Stimulated activated naive B cell treated with anti-CD40 and anti-IgM and Interleukin-4, amounts not matched to agents 10 μg/mL and 1 μg/mL and 100 μg/mL, for 72 hours (primary cell): ENCODE measurements around the gene LPIN3.
"Not testable (repeated sequence)": the region's sequence is repeated elsewhere in the genome, so short reads cannot be mapped to it uniquely, and the experiment has no call there.

Experiments used
- ATAC-seq, 2 donors: fragments of 150-1000 bp; cut with Tn5 transposase; replicated peaks; 2 replicates each; pipeline ENCODE4 v1.10.0; 2021; ENCODE audit warnings: moderate library complexity in 1 of 2
- DNase-seq: peaks from one replicate; pipeline ENCODE4 v3.0.0; 2021
- H3K27ac Mint-ChIP-seq: one replicate; pipeline ENCODE4 v1.8.0; 2022; ENCODE audit warnings: mild to moderate bottlenecking, mixed read lengths
- H3K27me3 Mint-ChIP-seq, 2 donors: one replicate each; pipeline ENCODE4 v1.8.0; 2022; ENCODE audit warnings: mixed read lengths in 2 of 2
- H3K36me3 Mint-ChIP-seq, 2 donors: one replicate each; pipeline ENCODE4 v1.8.0; 2022; ENCODE audit warnings: mixed read lengths in 2 of 2, mild to moderate bottlenecking in 1 of 2
- H3K4me1 Mint-ChIP-seq, 2 donors: one replicate each; pipeline ENCODE4 v1.8.0; 2022; ENCODE audit warnings: mixed read lengths in 2 of 2, mild to moderate bottlenecking in 1 of 2
- H3K4me3 Mint-ChIP-seq, 2 donors: one replicate each; pipeline ENCODE4 v1.8.0; 2022; ENCODE audit warnings: mild to moderate bottlenecking in 2 of 2, mixed read lengths in 2 of 2, moderate library complexity in 1 of 2
- H3K9me3 Mint-ChIP-seq, 2 donors: one replicate each; pipeline ENCODE4 v1.8.0; 2022; ENCODE audit warnings: mixed read lengths in 2 of 2, mild to moderate bottlenecking in 1 of 2

LPIN3 gene

GRCh38 chr20:41340327-41341055, at the start of gene LPIN3:
Gene LPIN3 (plus strand): TSS chr20:41340821. CDS start chr20:41345804, 4,983 bp downstream.
- Mint-ChIP-seq H3K4me1 (peaks cover 10 to 12% of the 10 kb centered on the region in 2 donors), H3K27ac (no peak within 1 kb of the TSS), H3K9me3 (no peaks in the 10 kb centered on the region), H3K4me3 (peak within 1 kb of the TSS; percentile 84 to 85), H3K27me3 (peaks cover 12 to 29% of the 10 kb centered on the region in 2 donors), H3K36me3 (no peaks in the 10 kb centered on the region)
- peak; percentile 18 for DNase-seq
- ATAC-seq, result peak; percentile 75 to 77

GRCh38 chr20:41293269-41294037, 47.2 kb upstream of the LPIN3 start:
- Mint-ChIP-seq H3K4me1 (peaks cover 14 to 21% of the 10 kb centered on the region in 2 donors), H3K9me3 (no peaks in the 10 kb centered on the region), H3K36me3 (peaks cover 5 to 6% of the 10 kb centered on the region in 2 donors), H3K4me3 (no peak overlapping the region), H3K27me3 (no peaks in the 10 kb centered on the region), H3K27ac (no peak overlapping the region)
- no peak for ATAC-seq
- no peak for DNase-seq

GRCh38 chr20:41299899-41300298, 40.7 kb upstream of the LPIN3 start:
- DNase-seq (no peak), ATAC-seq (no peak)
- no peaks in the 10 kb centered on the region for H3K27me3 Mint-ChIP-seq
- no peaks in the 10 kb centered on the region for H3K9me3 Mint-ChIP-seq
- peaks cover 12 to 21% of the 10 kb centered on the region in 2 donors for H3K4me1 Mint-ChIP-seq
- H3K4me3 Mint-ChIP-seq, result no peak overlapping the region
- peaks cover 5 to 8% of the 10 kb centered on the region in 2 donors for H3K36me3 Mint-ChIP-seq
- no peak overlapping the region for H3K27ac Mint-ChIP-seq

- Mint-ChIP-seq H3K4me1 (peaks cover 12 to 21% of the 10 kb centered on the region in 2 donors), H3K36me3 (peaks cover 5 to 9% of the 10 kb centered on the region in 2 donors), H3K4me3 (no peak overlapping the region), H3K9me3 (no peaks in the 10 kb centered on the region), H3K27me3 (no peaks in the 10 kb centered on the region), H3K27ac (no peak overlapping the region)
- no peak for DNase-seq
- no peak for ATAC-seq
Observed at GRCh38 chr20:41300383-41300782, 40.2 kb upstream of the LPIN3 start.

GRCh38 chr20:41300886-41301285, 39.7 kb upstream of the LPIN3 start:
- Mint-ChIP-seq H3K27me3 (no peaks in the 10 kb centered on the region), H3K9me3 (no peaks in the 10 kb centered on the region), H3K27ac (no peak overlapping the region), H3K36me3 (peaks cover 5 to 9% of the 10 kb centered on the region in 2 donors), H3K4me3 (no peak overlapping the region), H3K4me1 (peaks cover 12 to 21% of the 10 kb centered on the region in 2 donors)
- no peak for DNase-seq
- peak in 1 of 2 donors; percentile 35 for ATAC-seq

- no peak for DNase-seq
- Mint-ChIP-seq H3K36me3 (peaks cover 7 to 8% of the 10 kb centered on the region in 2 donors), H3K4me3 (no peak overlapping the region), H3K27ac (no peak overlapping the region), H3K4me1 (peaks cover 25 to 26% of the 10 kb centered on the region in 2 donors), H3K9me3 (peaks cover 0 to 2% of the 10 kb centered on the region in 2 donors), H3K27me3 (no peaks in the 10 kb centered on the region)
- peak; percentile 45 to 51 for ATAC-seq
Observed at GRCh38 chr20:41304002-41304401, 36.6 kb upstream of the LPIN3 start.

- ATAC-seq (no peak), DNase-seq (no peak)
- Mint-ChIP-seq H3K9me3 (peaks cover 0 to 2% of the 10 kb centered on the region in 2 donors), H3K4me1 (peaks cover 29 to 31% of the 10 kb centered on the region in 2 donors), H3K27me3 (no peaks in the 10 kb centered on the region), H3K36me3 (peaks cover 8 to 9% of the 10 kb centered on the region in 2 donors), H3K4me3 (no peak overlapping the region), H3K27ac (peak overlapping the region; percentile 63)
Observed at GRCh38 chr20:41304424-41305079, 36.1 kb upstream of the LPIN3 start.

GRCh38 chr20:41306061-41306727, 34.4 kb upstream of the LPIN3 start:
- Mint-ChIP-seq H3K36me3 (peaks cover 15 to 17% of the 10 kb centered on the region in 2 donors), H3K27ac (peak overlapping the region; percentile 90), H3K4me3 (peak overlapping the region; percentile 35 to 36), H3K4me1 (peaks cover 28 to 40% of the 10 kb centered on the region in 2 donors), H3K9me3 (peaks cover 0 to 2% of the 10 kb centered on the region in 2 donors), H3K27me3 (no peaks in the 10 kb centered on the region)
- ATAC-seq (peak; percentile 91 to 93), DNase-seq (no peak)

- ATAC-seq, result peak; percentile 17 to 27
- Mint-ChIP-seq H3K27me3 (no peaks in the 10 kb centered on the region), H3K9me3 (peaks cover 0 to 3% of the 10 kb centered on the region in 2 donors), H3K4me3 (peak overlapping the region in 1 of 2 donors; percentile 39), H3K27ac (peak overlapping the region; percentile 90), H3K4me1 (peaks cover 28 to 40% of the 10 kb centered on the region in 2 donors), H3K36me3 (peaks cover 15 to 17% of the 10 kb centered on the region in 2 donors)
- DNase-seq, result no peak
Observed at GRCh38 chr20:41307021-41307420, 33.6 kb upstream of the LPIN3 start.

- ATAC-seq, result no peak
- Mint-ChIP-seq H3K27ac (no peak overlapping the region), H3K36me3 (peaks cover 15 to 17% of the 10 kb centered on the region in 2 donors), H3K9me3 (peaks cover 0 to 3% of the 10 kb centered on the region in 2 donors), H3K27me3 (no peaks in the 10 kb centered on the region), H3K4me3 (no peak overlapping the region), H3K4me1 (peaks cover 28 to 40% of the 10 kb centered on the region in 2 donors)
- no peak for DNase-seq
Observed at GRCh38 chr20:41308290-41308711, 32.3 kb upstream of the LPIN3 start.

GRCh38 chr20:41308726-41309413, 31.8 kb upstream of the LPIN3 start:
- Mint-ChIP-seq H3K27ac (no peak overlapping the region), H3K9me3 (peaks cover 0 to 3% of the 10 kb centered on the region in 2 donors), H3K4me1 (peaks cover 28 to 40% of the 10 kb centered on the region in 2 donors), H3K4me3 (no peak overlapping the region), H3K27me3 (no peaks in the 10 kb centered on the region), H3K36me3 (peaks cover 15 to 17% of the 10 kb centered on the region in 2 donors)
- DNase-seq (no peak), ATAC-seq (no peak)

GRCh38 chr20:41309817-41310216, 30.8 kb upstream of the LPIN3 start:
- no peak for ATAC-seq
- no peak overlapping the region for H3K4me3 Mint-ChIP-seq
- DNase-seq, result no peak

GRCh38 chr20:41312009-41312408, 28.6 kb upstream of the LPIN3 start:
- H3K27me3 Mint-ChIP-seq, H3K27ac Mint-ChIP-seq, H3K9me3 Mint-ChIP-seq, ATAC-seq, DNase-seq, H3K4me3 Mint-ChIP-seq: not testable (repeated sequence)
- Mint-ChIP-seq H3K4me1 (peaks cover 40 to 58% of the 10 kb centered on the region in 2 donors), H3K36me3 (peaks cover 13 to 28% of the 10 kb centered on the region in 2 donors)

More at GRCh38 chr20:41309817-41310216, 30.8 kb upstream of the LPIN3 start:
- Mint-ChIP-seq H3K9me3 (peaks cover 0 to 3% of the 10 kb centered on the region in 2 donors), H3K4me1 (peaks cover 31 to 43% of the 10 kb centered on the region in 2 donors), H3K36me3 (peaks cover 17 to 20% of the 10 kb centered on the region in 2 donors), H3K27me3 (no peaks in the 10 kb centered on the region), H3K27ac (no peak overlapping the region)
